HepG2 (cell line): ENCODE results near the gene DOK1. TPM values are rescaled to one million over a fixed set of nuclear protein-coding genes. Genes with fewer than 3 reads are reported as not detected.

Experiments used
- BATF2 ChIP-seq: sonication (generic); formaldehyde crosslinking; IDR thresholded peaks from 2 replicates; pipeline ENCODE4 v1.8.0; 2022; ENCODE audit warnings: mild to moderate bottlenecking, missing genetic modification reagents, moderate library complexity
- BORCS8-MEF2B ChIP-seq: sonication (generic); formaldehyde crosslinking; IDR thresholded peaks from 2 replicates; pipeline ENCODE4 v1.8.0; 2022; ENCODE audit warnings: mild to moderate bottlenecking, missing genetic modification reagents
- BRF2 ChIP-seq: sonication (generic); formaldehyde crosslinking; IDR thresholded peaks from 2 replicates; pipeline ENCODE4 v1.8.1; 2022; ENCODE audit warnings: mild to moderate bottlenecking, missing genetic modification reagents
- EED ChIP-seq: sonication (generic); formaldehyde crosslinking; IDR thresholded peaks from 2 replicates; pipeline ENCODE4 v1.5.0; 2020; ENCODE audit warnings: mild to moderate bottlenecking, missing genetic modification reagents
- ETV6 ChIP-seq: sonication (generic); formaldehyde crosslinking; conservative IDR thresholded peaks from 2 replicates; pipeline ENCODE4 v1.4.0; 2020; ENCODE audit warnings: missing genetic modification reagents
- KDM4B ChIP-seq: sonication (generic); formaldehyde crosslinking; IDR thresholded peaks from 2 replicates; pipeline ENCODE4 v1.4.0; 2020; ENCODE audit warnings: missing genetic modification reagents
- KDM5B ChIP-seq: sonication (generic); formaldehyde crosslinking; IDR thresholded peaks from 2 replicates; pipeline ENCODE4 v1.4.0; 2020; ENCODE audit warnings: missing genetic modification reagents, mild to moderate bottlenecking, borderline replicate concordance
- PAXIP1 ChIP-seq: sonication (generic); formaldehyde crosslinking; conservative IDR thresholded peaks from 2 replicates; pipeline ENCODE4 v1.4.0; 2020; ENCODE audit warnings: mild to moderate bottlenecking, missing genetic modification reagents, moderate library complexity
- RBFOX2 ChIP-seq: fragments of 200-400 bp; formaldehyde crosslinking; IDR thresholded peaks from 2 replicates; pipeline ENCODE4 v1.6.1; 2017; ENCODE audit warnings: low read depth, mild to moderate bottlenecking, low read length
- RXRB ChIP-seq: IDR thresholded peaks from 2 replicates; pipeline ENCODE4 v1.6.1; 2016; ENCODE audit warnings: borderline replicate concordance, missing genetic modification reagents, missing compliant biosample characterization
- SNRNP70 ChIP-seq: fragments of 200-400 bp; formaldehyde crosslinking; IDR thresholded peaks from 2 replicates; pipeline ENCODE4 v1.6.1; 2017; ENCODE audit warnings: mild to moderate bottlenecking, low read depth, low read length, moderate library complexity
- TEAD3 ChIP-seq: optimal IDR thresholded peaks from 2 replicates; pipeline ENCODE3; 2016; ENCODE audit warnings: borderline replicate concordance
- ZKSCAN8 ChIP-seq: IDR thresholded peaks from 2 replicates; pipeline ENCODE4 v1.6.1; 2016; ENCODE audit warnings: borderline replicate concordance, missing genetic modification reagents, missing compliant biosample characterization
- ZNF20 ChIP-seq: sonication (generic); formaldehyde crosslinking; IDR thresholded peaks from 2 replicates; pipeline ENCODE4 v1.4.0; 2020; ENCODE audit warnings: mild to moderate bottlenecking, moderate library complexity, missing genetic modification reagents
- ZNF430 ChIP-seq: sonication (generic); formaldehyde crosslinking; IDR thresholded peaks from 2 replicates; pipeline ENCODE4 v1.9.0; 2021; ENCODE audit warnings: mild to moderate bottlenecking, missing genetic modification reagents
- ZNF512 ChIP-seq: sonication (generic); formaldehyde crosslinking; IDR thresholded peaks from 2 replicates; pipeline ENCODE4 v1.4.0; 2020; ENCODE audit warnings: mild to moderate bottlenecking, missing genetic modification reagents
- ZNF546 ChIP-seq: sonication (generic); formaldehyde crosslinking; conservative IDR thresholded peaks from 2 replicates; pipeline ENCODE4 v1.8.1; 2023; ENCODE audit warnings: mild to moderate bottlenecking, missing genetic modification reagents
- ZNF747 ChIP-seq: sonication (generic); formaldehyde crosslinking; IDR thresholded peaks from 2 replicates; pipeline ENCODE4 v1.8.1; 2023; ENCODE audit warnings: missing genetic modification reagents, mild to moderate bottlenecking, borderline replicate concordance
- ZNF773 ChIP-seq: sonication (generic); formaldehyde crosslinking; IDR thresholded peaks from 2 replicates; pipeline ENCODE4 v1.4.0; 2020; ENCODE audit warnings: missing genetic modification reagents, borderline replicate concordance
- ZNF879 ChIP-seq: sonication (generic); formaldehyde crosslinking; IDR thresholded peaks from 2 replicates; pipeline ENCODE4 v1.8.1; 2023; ENCODE audit warnings: missing genetic modification reagents
- ZZZ3 ChIP-seq: sonication (generic); formaldehyde crosslinking; IDR thresholded peaks from 2 replicates; pipeline ENCODE4 v1.4.0; 2020; ENCODE audit warnings: missing genetic modification reagents, mild to moderate bottlenecking, borderline replicate concordance
- polyA plus RNA-seq, 8 experiments: library from polyadenylated mRNA; depleted of rRNA in 3 of 8; stranded (reverse) in 7 of 8; unstranded in 1 of 8; fragments of >200 nt; fragmentation: Illumina TruSeq in 4 of 8; extraction: Trizol in 4 of 8; gene quantifications; 2 replicates each; pipeline versions ENCODE4 v1.2.1 to v1.2.3, GENCODE V29; 2011 to 2016; ENCODE audit warnings: low read depth in 4 of 8, missing spikeins in 1 of 8, mixed read lengths in 1 of 8; ENCODE audit not compliant: insufficient read depth in 1 of 8
- total RNA-seq, 5 experiments: library from RNA; depleted of rRNA; stranded (reverse); fragments of >200 nt; fragmentation: Illumina TruSeq; extraction: Trizol; gene quantifications; 2 replicates each; pipeline ENCODE4 v1.2.3, GENCODE V29; 2016; ENCODE audit warnings: low read depth in 1 of 5

The DOK1 gene
- total and polyA plus RNA-seq, 2 of the 13 experiments (the other 11 are each of a cell fraction or from before 2014, with no cell fraction given), result 0.53 to 0.74 TPM

- TF ChIP-seq ETV6 (peak; percentile 44; the same call in 1 of the 2 replicates), ZNF879 (CRISPR knock-in tag) (no peak), RBFOX2 (peak; percentile 69), KDM4B (CRISPR knock-in tag) (no peak), ZNF546 (peak; percentile 93; the same call in 1 of the 2 replicates), PAXIP1 (CRISPR knock-in tag) (peak; percentile 76), RXRB (CRISPR knock-in tag) (peak; percentile 78; the same call in 1 of the 2 replicates), EED (CRISPR knock-in tag) (0 out of 2 replicates have a peak, but pooled peaks have one; percentile 57), TEAD3 (CRISPR knock-in tag) (peak; percentile 97), ZZZ3 (CRISPR knock-in tag) (no peak), ZNF20 (CRISPR knock-in tag) (no peak), ZNF512 (CRISPR knock-in tag) (no peak), BORCS8-MEF2B (CRISPR knock-in tag) (no peak), BATF2 (no peak), ZNF773 (CRISPR knock-in tag) (no peak), SNRNP70 (no peak), ZKSCAN8 (CRISPR knock-in tag) (peak; percentile 23; the same call in 1 of the 2 replicates), KDM5B (CRISPR knock-in tag) (0 out of 2 replicates have a peak, but pooled peaks have one; percentile 7), ZNF747 (peak; percentile 70), ZNF430 (CRISPR knock-in tag) (no peak), BRF2 (CRISPR knock-in tag) (no peak)
Measured at GRCh38 chr2:74525717-74526648, 28.5 kb upstream of the DOK1 start, which contains the start of gene DQX1 (continued).
